T follicular helper cell (primary cell): ENCODE measurements around the gene SUCLG1.
"Not testable (repeated sequence)": the region's sequence is repeated elsewhere in the genome, so short reads cannot be mapped to it uniquely, and the experiment has no call there.

Experiments
- DNase-seq: peaks from one replicate; pipeline ENCODE4 v3.0.0-alpha.2; 2020; ENCODE audit warnings: low read depth
- total RNA-seq, 2 experiments: gene quantifications; one replicate each; lab custom pipeline; 2026; lab: John Stamatoyannopoulos, UW

SUCLG1 gene
- 56.9 to 71.5 reads per million in 2 experiments for total RNA-seq

DNA sequence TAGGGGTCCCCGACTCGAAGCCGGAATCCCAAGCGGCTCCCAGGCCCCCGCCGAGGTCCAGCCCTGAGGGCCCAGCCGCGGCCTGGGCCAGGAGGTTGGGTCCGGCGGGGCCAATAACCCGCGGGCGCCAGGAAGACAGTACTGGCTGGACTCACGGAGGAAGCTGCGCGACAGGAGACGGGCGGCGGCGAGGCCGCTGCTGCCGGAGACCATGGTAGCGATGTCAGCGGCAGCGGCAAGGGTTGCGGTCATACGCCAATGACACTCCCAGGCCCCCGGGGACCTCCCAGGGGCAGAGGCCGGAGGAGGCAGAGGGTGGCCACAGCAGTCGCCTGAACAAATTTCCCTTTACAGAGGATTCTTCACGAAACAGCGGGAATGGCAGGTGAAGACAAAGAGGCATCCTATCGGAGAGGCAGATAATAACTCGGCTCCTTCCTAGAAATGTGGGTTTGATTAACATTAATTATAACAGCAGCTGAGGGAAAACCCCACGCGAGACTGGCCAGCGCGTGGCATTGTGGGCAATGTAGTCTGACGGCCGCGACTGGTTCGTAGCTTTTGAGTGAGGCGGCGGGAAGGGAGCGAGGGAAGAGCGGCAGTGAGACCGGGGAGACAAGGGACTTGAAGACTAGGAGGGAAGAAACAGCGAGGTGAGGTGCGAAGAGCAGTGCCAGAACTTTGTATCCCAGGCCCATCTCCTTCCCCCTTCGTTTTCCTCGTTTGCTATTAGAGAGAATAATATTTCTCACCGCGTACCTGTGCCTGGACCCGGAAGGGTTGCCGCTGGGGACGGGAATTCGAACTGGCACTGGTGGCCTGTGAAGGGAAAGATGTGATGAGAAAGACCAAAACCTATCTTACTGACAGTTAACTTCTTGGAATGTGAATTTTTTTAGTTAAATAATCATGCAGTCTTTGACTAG, at the start of gene SUCLG1:
Gene SUCLG1 (minus strand): TSS at position 263 of the 926 bp plus-strand sequence. CDS start 11 bp downstream, at position 252.
- peak; percentile 81 for DNase-seq

- DNase-seq: no peak
These were observed 39.2 kb upstream of the SUCLG1 start for GRCh38 chr2:84498150-84498799.

DNA sequence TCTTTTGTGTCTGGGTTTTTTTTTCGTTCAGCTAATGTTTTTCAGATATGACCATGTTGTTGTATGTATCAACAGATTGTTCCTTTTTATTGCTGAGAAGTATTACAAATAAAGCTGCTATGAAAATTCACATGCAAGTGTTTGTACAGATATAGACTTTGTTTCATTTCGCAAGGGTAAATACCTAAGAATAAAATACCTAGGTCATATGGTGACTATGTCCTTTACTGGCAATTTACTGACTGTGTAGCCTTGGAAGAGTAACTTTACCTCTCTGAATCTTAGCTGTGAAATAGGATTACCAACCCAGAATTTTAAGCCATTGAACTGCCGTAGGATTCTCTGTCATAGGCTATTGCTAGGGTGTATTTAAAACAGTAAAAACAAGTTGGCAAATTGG, 38.2 kb upstream of the SUCLG1 start:
- no peak for DNase-seq

DNA sequence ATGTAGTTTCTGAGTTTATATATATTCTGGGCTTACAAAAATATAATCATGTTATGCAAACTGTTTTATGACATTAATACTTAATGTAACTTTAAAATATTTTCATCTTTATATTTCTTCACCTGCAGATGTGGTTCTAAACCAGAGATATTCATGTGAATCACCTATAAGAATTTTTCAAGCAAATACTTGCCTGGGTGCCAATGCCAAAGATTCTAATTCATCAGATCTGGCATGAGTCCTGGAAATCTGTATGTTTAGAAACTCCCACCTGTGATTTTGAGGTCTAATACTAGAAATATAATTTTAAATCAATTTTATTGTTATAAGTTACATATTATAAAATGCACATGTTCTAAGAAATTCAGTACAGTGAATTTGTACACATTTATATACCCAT, 37.3 kb upstream of the SUCLG1 start:
- DNase-seq: no peak

DNA sequence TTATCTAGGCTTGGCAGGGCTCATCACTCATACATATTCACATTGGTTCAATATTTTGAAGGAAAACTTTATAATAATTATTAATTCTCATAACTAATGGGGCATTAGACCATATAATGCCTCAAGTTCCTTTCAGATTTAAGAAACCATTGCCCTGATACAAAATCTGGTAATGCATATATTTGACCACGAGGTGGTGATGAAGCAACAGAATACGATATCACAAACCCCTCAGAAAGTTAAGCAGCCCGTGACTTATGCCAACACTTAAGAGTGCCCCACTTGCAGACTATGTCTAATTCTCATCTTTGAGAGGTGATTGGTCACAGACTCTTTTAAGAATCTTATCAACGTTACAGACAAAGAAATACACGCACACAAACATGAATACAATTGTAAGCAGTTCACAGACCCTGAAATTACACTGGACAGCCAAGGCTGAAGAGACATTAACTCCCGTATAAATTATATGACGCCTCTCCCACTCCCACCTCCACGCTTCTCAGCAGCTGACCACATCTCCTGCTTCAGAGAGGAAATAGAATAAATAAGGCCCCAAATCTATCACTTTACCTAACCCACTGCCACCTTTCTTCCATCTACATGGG, 36.6 kb upstream of the SUCLG1 start:
- DNase-seq: no peak

DNA sequence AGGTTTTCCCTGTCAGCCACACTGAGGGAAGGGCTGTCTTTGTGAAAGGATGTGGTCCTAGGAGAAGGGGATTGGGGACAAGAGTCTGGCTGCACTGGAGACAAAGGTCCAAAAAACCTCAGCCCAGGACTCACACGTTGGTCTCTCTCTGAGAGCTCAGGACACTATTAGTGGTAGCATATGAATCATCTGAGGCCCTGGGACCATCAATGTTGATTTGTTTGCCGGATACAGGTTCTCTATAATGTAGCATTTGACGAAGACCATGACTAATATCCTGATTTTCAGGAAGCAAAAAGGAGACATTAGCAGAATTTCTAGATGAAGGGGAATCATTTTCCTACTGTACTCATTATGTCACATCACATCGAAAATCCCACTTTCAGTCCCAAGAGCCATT, 35.0 kb upstream of the SUCLG1 start:
- DNase-seq: no peak

DNA sequence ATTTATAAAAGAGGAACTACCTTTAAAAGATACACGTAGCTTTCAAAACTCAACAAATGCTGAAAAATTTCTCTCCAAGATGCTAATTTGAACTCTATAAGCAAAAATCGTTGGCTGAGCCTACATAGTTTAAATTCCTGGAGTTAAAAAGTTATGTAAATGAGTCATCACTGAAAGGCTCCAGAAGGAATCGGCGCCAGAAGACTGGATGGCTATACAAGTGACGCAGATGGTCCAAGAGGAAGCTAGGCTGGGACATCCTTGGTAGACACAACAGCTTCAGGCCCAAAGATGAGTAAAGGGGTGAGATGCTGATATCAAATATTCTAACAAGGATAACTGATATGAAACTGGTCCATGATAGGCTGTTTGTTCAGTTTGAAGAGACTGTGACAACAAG, 34.4 kb upstream of the SUCLG1 start:
- no peak for DNase-seq

- DNase-seq: no peak
These were observed 33.5 kb upstream of the SUCLG1 start for GRCh38 chr2:84492571-84492970.

DNA sequence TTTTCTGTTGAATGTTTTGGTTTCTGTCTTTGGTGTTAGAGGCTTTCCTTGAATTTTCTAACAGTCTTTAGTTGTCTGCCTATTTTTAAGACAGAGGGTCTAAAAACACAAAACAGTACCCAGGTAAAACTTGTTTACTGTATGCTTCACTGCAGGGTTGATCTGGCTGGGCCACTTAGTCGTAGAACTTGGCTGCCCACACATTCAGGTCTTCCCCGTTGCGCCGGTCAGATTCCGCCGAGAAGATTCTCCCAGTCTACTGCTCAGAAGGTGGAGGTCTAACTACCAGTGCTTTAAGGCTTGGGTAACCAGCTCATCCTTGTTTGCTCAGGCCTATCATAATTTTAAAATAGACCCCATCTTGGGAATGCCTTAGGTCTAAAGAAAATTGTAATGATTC, 32.7 kb upstream of the SUCLG1 start:
- no peak for DNase-seq

- no peak for DNase-seq
These were observed 32.2 kb upstream of the SUCLG1 start for GRCh38 chr2:84491256-84491655.

GRCh38 chr2:84487298-84487996, 28.4 kb upstream of the SUCLG1 start:
- no peak for DNase-seq

GRCh38 chr2:84486441-84487115, 27.5 kb upstream of the SUCLG1 start:
- no peak for DNase-seq

GRCh38 chr2:84483320-84483719, 24.2 kb upstream of the SUCLG1 start:
- DNase-seq: no peak

DNA sequence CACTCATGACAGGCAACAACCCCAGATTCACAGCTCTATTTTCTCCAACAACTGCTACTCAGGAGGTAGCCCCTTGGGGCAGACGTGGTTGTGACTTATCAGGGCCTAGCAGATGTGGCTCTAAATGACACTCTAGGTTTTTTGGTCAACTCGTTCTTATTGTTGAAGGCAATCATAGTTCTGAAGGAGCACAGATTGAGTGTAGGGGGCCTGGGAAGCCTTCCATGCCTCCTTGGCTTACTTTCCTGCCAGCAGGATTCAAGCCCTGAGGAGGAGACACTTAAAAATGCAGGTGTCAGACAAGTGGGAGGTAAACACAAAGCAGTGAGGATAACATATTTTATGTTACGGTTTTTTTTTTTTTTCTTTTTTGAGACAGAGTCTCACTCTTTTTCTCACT, 23.5 kb upstream of the SUCLG1 start:
- no peak for DNase-seq

DNA sequence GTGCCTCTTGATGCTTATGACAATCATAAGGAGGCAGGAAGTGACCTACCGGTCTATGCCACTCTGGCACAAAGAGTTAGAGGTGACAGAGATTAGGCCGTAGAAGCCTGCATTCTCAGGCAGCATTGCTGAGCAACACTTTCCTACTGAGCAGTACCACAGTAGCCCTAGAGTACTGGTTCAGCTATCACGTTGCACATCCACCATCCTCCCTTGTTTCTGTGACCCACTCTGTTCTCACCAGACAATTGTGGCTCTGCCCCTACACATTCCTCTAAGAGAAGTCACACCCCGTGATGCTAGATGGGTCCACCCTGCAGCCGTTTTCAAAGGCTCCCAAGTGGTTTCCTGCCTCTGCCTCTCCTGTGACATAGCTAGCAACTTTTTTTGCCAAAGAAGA, 22.6 kb upstream of the SUCLG1 start:
- DNase-seq: no peak

DNA sequence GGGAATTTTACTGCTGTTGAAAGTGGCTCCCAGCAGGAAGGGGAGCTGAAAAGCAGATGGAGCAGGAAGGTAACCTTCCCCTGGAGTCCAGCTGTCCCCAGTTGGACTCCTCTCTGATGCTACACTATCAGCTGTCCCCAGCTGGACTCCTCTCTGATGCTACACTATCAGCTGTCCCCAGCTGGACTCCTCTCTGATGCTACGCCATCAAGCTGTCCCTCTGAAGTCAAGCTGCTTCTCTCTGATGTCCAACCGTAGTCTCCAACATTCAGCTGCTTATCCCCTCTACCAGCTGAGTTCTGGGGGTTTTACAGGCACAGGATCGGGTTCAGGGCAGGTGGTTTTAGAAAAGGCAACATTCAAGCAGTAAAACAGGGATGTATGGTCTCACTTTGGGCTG, 19.8 kb upstream of the SUCLG1 start:
- no peak for DNase-seq

DNA sequence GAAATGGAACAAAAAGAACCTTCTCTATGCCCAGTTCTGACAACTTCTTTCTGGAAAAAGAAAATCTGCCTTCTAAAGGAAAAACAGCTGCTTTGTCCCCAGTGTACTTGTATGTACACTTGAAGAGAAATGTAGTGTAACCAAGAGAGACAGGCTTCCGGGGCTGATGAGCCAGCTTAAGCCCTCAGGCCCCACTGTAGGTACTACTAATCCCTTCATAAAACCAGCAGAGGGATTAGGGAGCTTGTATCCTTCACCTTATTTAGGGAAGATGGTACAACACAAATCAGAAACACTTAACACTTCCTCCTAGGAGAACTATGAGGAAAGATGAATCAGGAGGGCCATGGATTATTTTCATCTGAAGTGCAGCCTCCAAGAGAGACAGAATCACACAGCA, 18.8 kb upstream of the SUCLG1 start:
- DNase-seq: no peak

DNA sequence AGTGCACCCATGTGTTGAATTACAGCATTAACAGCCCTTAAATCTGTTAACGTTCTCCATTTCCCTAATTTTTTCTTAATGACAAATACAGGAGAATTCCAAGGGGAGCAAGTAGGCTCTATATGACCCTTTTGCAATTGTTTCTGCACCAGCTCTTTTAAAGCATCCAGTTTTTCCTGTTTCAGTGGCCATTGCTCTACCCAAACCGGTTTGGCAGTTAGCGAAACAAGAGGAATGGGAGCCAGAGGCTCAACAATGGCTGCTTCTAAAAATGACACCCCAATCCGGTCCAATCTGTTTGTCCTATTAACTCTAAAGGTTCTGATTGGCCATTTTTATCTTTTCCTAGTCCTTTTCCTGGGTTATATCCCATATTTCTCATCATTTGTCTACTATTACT, 15.1 kb upstream of the SUCLG1 start:
- DNase-seq: no peak

GRCh38 chr2:84472856-84473565, 13.9 kb upstream of the SUCLG1 start:
- no peak for DNase-seq

GRCh38 chr2:84472423-84472822, 13.3 kb upstream of the SUCLG1 start:
- not testable (repeated sequence) for DNase-seq

- no peak for DNase-seq
These were observed 8.3 kb upstream of the SUCLG1 start for GRCh38 chr2:84467389-84467788.
